Esophagus mucosa (tissue), 1 donor: ENCODE measurements around the gene FANK1. TPM values are rescaled to one million over a fixed set of nuclear protein-coding genes. Genes with fewer than 3 reads are reported as not detected.
"Not testable (repeated sequence)": the region's sequence is repeated elsewhere in the genome, so short reads cannot be mapped to it uniquely, and the experiment has no call there.

Source experiments
- ATAC-seq: fragments of 200-7000 bp; cut with Tn5 transposase; one replicate; pipeline ENCODE4 v1.9.1; 2020
- total RNA-seq: library from RNA; stranded (reverse); gene quantifications from one replicate; pipeline ENCODE4 v1.2.4, GENCODE V29; 2023
- donor health status: DM: yes; HTN: yes; CAD: no.

Gene FANK1
- total RNA-seq, 1 donor from 2014 or later: 3.2 TPM

GRCh38 chr10:125929618-125930017 is 33.3 kb downstream of the FANK1 start:
- ATAC-seq: no peak

GRCh38 chr10:125933693-125934092 is 37.3 kb downstream of the FANK1 start:
- no peak for ATAC-seq

GRCh38 chr10:125936331-125936730 is 40.0 kb downstream of the FANK1 start:
- ATAC-seq: no peak

- ATAC-seq: no peak
These were observed 44.2 kb downstream of the FANK1 start for GRCh38 chr10:125940515-125940914.

- no peak for ATAC-seq
These were observed 54.9 kb downstream of the FANK1 start for GRCh38 chr10:125951290-125951689.

GRCh38 chr10:125953778-125954385 is 57.5 kb downstream of the FANK1 start:
- ATAC-seq: no peak

- ATAC-seq: no peak
These were observed 59.4 kb downstream of the FANK1 start for GRCh38 chr10:125955766-125956165.

- no peak for ATAC-seq
These were observed 65.4 kb downstream of the FANK1 start for GRCh38 chr10:125961743-125962142.

GRCh38 chr10:125962200-125962599 is 65.8 kb downstream of the FANK1 start:
- no peak for ATAC-seq

GRCh38 chr10:125964558-125964957 is 68.2 kb downstream of the FANK1 start:
- ATAC-seq: no peak

- ATAC-seq: no peak
These were observed 71.2 kb downstream of the FANK1 start for GRCh38 chr10:125967533-125967932.

- not testable (repeated sequence) for ATAC-seq
These were observed 73.8 kb downstream of the FANK1 start for GRCh38 chr10:125970077-125970630.

GRCh38 chr10:125976960-125977605 is 80.7 kb downstream of the FANK1 start:
- ATAC-seq: no peak

GRCh38 chr10:125979976-125980375 is 83.6 kb downstream of the FANK1 start:
- ATAC-seq: no peak

- ATAC-seq: no peak
These were observed 84.2 kb downstream of the FANK1 start for GRCh38 chr10:125980521-125981035.

GRCh38 chr10:125982260-125982948 is 86.0 kb downstream of the FANK1 start:
- peak; percentile 50 for ATAC-seq

GRCh38 chr10:125983161-125983560 is 86.8 kb downstream of the FANK1 start:
- no peak for ATAC-seq

- ATAC-seq: no peak
These were observed 87.3 kb downstream of the FANK1 start for GRCh38 chr10:125983656-125984055.

GRCh38 chr10:125984346-125984745 is 88.0 kb downstream of the FANK1 start:
- no peak for ATAC-seq

GRCh38 chr10:125984865-125985495 is 88.6 kb downstream of the FANK1 start:
- no peak for ATAC-seq

- no peak for ATAC-seq
These were observed 89.3 kb downstream of the FANK1 start for GRCh38 chr10:125985557-125986240.

GRCh38 chr10:125989791-125990190 is 93.4 kb downstream of the FANK1 start:
- ATAC-seq: no peak
